Ishikawa (cell line): ENCODE measurements around the gene DNAJA3.

Experiments used
- CEBPB ChIP-seq: IDR thresholded peaks from 2 replicates; pipeline ENCODE4 v1.6.1; 2012
- CREB1 ChIP-seq: IDR thresholded peaks from 2 replicates; pipeline ENCODE4 v1.6.1; 2012; ENCODE audit warnings: low read depth
- EGR1 ChIP-seq: IDR thresholded peaks from 2 replicates; pipeline ENCODE4 v1.6.1; 2012
- EP300 ChIP-seq: IDR thresholded peaks from 2 replicates; pipeline ENCODE4 v1.6.1; 2012; ENCODE audit warnings: borderline replicate concordance
- FOXM1 ChIP-seq: IDR thresholded peaks from 2 replicates; pipeline ENCODE4 v1.6.1; 2012; ENCODE audit warnings: low read depth, borderline replicate concordance
- NFIC ChIP-seq: IDR thresholded peaks from 2 replicates; pipeline ENCODE4 v1.6.1; 2012
- RAD21 ChIP-seq: IDR thresholded peaks from 2 replicates; pipeline ENCODE4 v1.6.1; 2012; ENCODE audit warnings: low read depth
- REST ChIP-seq: IDR thresholded peaks from 2 replicates; pipeline ENCODE4 v1.6.1; 2012; ENCODE audit warnings: low read depth, mild to moderate bottlenecking
- TAF1 ChIP-seq: IDR thresholded peaks from 2 replicates; pipeline ENCODE4 v1.6.1; 2012; ENCODE audit warnings: low read depth, mild to moderate bottlenecking
- TCF12 ChIP-seq: IDR thresholded peaks from 2 replicates; pipeline ENCODE4 v1.6.1; 2012; ENCODE audit warnings: low read depth
- TEAD4 ChIP-seq: IDR thresholded peaks from 2 replicates; pipeline ENCODE4 v1.6.1; 2012
- USF1 ChIP-seq: IDR thresholded peaks from 2 replicates; pipeline ENCODE4 v1.6.1; 2012
- YY1 ChIP-seq: IDR thresholded peaks from 2 replicates; pipeline ENCODE4 v1.6.1; 2012; ENCODE audit warnings: low read depth
- ZBTB7A ChIP-seq: IDR thresholded peaks from 2 replicates; pipeline ENCODE4 v1.6.1; 2012; ENCODE audit warnings: low read depth
- TF ChIP-seq, protein P1 (sequence below): IDR thresholded peaks from 2 replicates; pipeline ENCODE4 v1.6.1; 2012

The DNAJA3 gene

DNA sequence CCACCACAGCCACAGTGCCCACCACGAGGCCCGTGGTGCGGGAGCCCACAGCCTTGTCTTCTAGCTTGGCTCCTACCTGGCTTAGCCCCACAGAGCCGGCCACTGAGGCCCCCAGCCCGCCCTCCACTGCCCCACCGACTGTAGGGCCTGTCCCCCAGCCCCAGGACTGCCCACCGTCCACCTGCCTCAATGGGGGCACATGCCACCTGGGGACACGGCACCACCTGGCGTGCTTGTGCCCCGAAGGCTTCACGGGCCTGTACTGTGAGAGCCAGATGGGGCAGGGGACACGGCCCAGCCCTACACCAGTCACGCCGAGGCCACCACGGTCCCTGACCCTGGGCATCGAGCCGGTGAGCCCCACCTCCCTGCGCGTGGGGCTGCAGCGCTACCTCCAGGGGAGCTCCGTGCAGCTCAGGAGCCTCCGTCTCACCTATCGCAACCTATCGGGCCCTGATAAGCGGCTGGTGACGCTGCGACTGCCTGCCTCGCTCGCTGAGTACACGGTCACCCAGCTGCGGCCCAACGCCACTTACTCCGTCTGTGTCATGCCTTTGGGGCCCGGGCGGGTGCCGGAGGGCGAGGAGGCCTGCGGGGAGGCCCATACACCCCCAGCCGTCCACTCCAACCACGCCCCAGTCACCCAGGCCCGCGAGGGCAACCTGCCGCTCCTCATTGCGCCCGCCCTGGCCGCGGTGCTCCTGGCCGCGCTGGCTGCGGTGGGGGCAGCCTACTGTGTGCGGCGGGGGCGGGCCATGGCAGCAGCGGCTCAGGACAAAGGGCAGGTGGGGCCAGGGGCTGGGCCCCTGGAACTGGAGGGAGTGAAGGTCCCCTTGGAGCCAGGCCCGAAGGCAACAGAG, 43.5 kb upstream of the DNAJA3 start:
- TF ChIP-seq YY1, result no peak
- no peak for TF ChIP-seq TEAD4
- no peak for TF ChIP-seq CREB1
- TF ChIP-seq USF1, result no peak
- TF ChIP-seq, protein P1, sequence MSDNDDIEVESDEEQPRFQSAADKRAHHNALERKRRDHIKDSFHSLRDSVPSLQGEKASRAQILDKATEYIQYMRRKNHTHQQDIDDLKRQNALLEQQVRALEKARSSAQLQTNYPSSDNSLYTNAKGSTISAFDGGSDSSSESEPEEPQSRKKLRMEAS, result no peak
- no peak for TF ChIP-seq EGR1
- TF ChIP-seq ZBTB7A, result no peak
- no peak for TF ChIP-seq NFIC
- no peak for TF ChIP-seq FOXM1
- no peak for TF ChIP-seq REST

DNA sequence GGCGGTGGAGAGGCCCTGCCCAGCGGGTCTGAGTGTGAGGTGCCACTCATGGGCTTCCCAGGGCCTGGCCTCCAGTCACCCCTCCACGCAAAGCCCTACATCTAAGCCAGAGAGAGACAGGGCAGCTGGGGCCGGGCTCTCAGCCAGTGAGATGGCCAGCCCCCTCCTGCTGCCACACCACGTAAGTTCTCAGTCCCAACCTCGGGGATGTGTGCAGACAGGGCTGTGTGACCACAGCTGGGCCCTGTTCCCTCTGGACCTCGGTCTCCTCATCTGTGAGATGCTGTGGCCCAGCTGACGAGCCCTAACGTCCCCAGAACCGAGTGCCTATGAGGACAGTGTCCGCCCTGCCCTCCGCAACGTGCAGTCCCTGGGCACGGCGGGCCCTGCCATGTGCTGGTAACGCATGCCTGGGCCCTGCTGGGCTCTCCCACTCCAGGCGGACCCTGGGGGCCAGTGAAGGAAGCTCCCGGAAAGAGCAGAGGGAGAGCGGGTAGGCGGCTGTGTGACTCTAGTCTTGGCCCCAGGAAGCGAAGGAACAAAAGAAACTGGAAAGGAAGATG, 42.8 kb upstream of the DNAJA3 start:
- no peak for TF ChIP-seq CREB1
- no peak for TF ChIP-seq FOXM1
- no peak for TF ChIP-seq TEAD4
- no peak for TF ChIP-seq USF1
- TF ChIP-seq EP300, result no peak
- no peak for TF ChIP-seq ZBTB7A
- TF ChIP-seq REST, result no peak
- TF ChIP-seq TAF1, result no peak
- TF ChIP-seq YY1, result no peak
- TF ChIP-seq, protein P1, result no peak
- TF ChIP-seq CEBPB, result no peak

- no peak for TF ChIP-seq ZBTB7A
- TF ChIP-seq, protein P1, result no peak
- no peak for TF ChIP-seq EP300
- no peak for TF ChIP-seq USF1
- TF ChIP-seq YY1, result no peak
- TF ChIP-seq FOXM1, result no peak
- TF ChIP-seq CREB1, result no peak
- TF ChIP-seq TCF12, result no peak; the same call in 1 of the 2 replicates
- no peak for TF ChIP-seq TAF1
- no peak for TF ChIP-seq NFIC
- TF ChIP-seq RAD21, result no peak
- TF ChIP-seq TEAD4, result no peak
- TF ChIP-seq REST, result no peak
- no peak for TF ChIP-seq CEBPB
- TF ChIP-seq EGR1, result no peak
These were observed 41.9 kb upstream of the DNAJA3 start for GRCh38 chr16:4383591-4384444.
